Lower leg skin (tissue), 4 donors: ENCODE data around the gene GRM7. TPM values are rescaled to one million over a fixed set of nuclear protein-coding genes. Genes with fewer than 3 reads are reported as not detected.

Experiments used
- DNase-seq, 2 donors: peaks; one replicate each; pipeline ENCODE4 v3.0.0-alpha.2; 2019; ENCODE audit warnings: low spot score in 2 of 2
- H3K4me3 ChIP-seq: fragments of 200-600 bp; sonication (generic); 2 replicates; pipeline ENCODE4 v1.5.1; 2017; ENCODE audit warnings: mild to moderate bottlenecking, low read depth; ENCODE audit not compliant: poor library complexity, severe bottlenecking
- POLR2A ChIP-seq, 2 donors: fragments of 450-650 bp; IDR thresholded peaks; one replicate each; pipeline ENCODE4 v1.6.1; 2016 to 2017; ENCODE audit warnings: antibody characterized with exemption in 2 of 2, mild to moderate bottlenecking in 1 of 2, moderate library complexity in 1 of 2
- WGBS, 2 donors: methylation state at CpG; one replicate each; pipeline ENCODE4 v1.1.5; 2018; 5-methylcytosine and 5-hydroxymethylcytosine counted together
- intact Hi-C: fragments of 100-400 bp; cut with DNase I; formaldehyde crosslinking; loops from one replicate; pipeline ENCODE4 v1.15.0; 2023; ENCODE audit warnings: low total_unique reads
- total RNA-seq, 4 donors: library from RNA; depleted of rRNA; stranded (reverse); fragments of >200 nt; gene quantifications; one replicate each; pipeline ENCODE4 v1.1.0, GENCODE V29; 2016
- TF ChIP-seq, protein P1 (sequence below), 3 donors: fragments of 450-650 bp; IDR thresholded peaks; one replicate each; pipeline ENCODE4 v1.5.1; 2016; ENCODE audit warnings: antibody characterized with exemption in 3 of 3, mild to moderate bottlenecking in 3 of 3, moderate library complexity in 2 of 3

Gene GRM7
- total RNA-seq, 4 donors from 2014 or later: 0.32 TPM; not detected in 3

GRCh38 chr3:7265736-7266135 is 404.8 kb downstream of the GRM7 start:
- H3K4me3 ChIP-seq: no peak overlapping the region
- intact Hi-C loops: no loop called here
- no peak for TF ChIP-seq POLR2A (IDR thresholded peaks at IDR 0.05)
- TF ChIP-seq, protein P1, sequence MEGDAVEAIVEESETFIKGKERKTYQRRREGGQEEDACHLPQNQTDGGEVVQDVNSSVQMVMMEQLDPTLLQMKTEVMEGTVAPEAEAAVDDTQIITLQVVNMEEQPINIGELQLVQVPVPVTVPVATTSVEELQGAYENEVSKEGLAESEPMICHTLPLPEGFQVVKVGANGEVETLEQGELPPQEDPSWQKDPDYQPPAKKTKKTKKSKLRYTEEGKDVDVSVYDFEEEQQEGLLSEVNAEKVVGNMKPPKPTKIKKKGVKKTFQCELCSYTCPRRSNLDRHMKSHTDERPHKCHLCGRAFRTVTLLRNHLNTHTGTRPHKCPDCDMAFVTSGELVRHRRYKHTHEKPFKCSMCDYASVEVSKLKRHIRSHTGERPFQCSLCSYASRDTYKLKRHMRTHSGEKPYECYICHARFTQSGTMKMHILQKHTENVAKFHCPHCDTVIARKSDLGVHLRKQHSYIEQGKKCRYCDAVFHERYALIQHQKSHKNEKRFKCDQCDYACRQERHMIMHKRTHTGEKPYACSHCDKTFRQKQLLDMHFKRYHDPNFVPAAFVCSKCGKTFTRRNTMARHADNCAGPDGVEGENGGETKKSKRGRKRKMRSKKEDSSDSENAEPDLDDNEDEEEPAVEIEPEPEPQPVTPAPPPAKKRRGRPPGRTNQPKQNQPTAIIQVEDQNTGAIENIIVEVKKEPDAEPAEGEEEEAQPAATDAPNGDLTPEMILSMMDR (IDR thresholded peaks at IDR 0.05): no peak
- DNase-seq: no peak
- WGBS, 2 donors: 56 to 67% methylated on average over 4 of the region's 4 CpGs

DNA sequence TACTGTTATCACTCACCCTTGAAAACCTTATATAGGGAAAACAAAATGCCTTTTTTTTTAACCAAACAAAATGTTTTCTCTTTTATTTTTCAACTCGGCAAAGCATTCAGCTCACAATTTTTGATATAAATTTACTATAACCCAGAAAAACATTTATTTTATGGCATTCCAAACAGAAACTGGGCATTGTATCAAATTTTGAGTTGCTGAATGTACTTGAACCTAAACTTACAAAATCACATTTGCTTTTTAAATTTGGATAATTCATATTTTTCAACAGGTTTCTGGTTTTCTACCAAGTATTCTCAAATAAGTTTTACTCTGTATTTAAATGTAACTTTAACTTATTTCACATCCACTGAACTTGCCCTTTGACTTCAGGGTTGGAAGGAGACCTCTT is 405.6 kb downstream of the GRM7 start:
- WGBS, 2 donors: 85 to 86% methylated on average over 1 of the region's 1 CpG
- intact Hi-C loops: no loop called here
- DNase-seq: no peak
- H3K4me3 ChIP-seq: no peak overlapping the region
- TF ChIP-seq POLR2A (IDR thresholded peaks at IDR 0.05): no peak
- TF ChIP-seq, protein P1 (IDR thresholded peaks at IDR 0.05): no peak

GRCh38 chr3:7270731-7271130 is 409.8 kb downstream of the GRM7 start:
- TF ChIP-seq, protein P1 (IDR thresholded peaks at IDR 0.05): no peak
- TF ChIP-seq POLR2A (IDR thresholded peaks at IDR 0.05): no peak
- intact Hi-C loops: no loop called here
- no peak overlapping the region for H3K4me3 ChIP-seq
- WGBS, 2 donors: 77 to 82% methylated on average over 5 of the region's 5 CpGs
- DNase-seq: no peak

DNA sequence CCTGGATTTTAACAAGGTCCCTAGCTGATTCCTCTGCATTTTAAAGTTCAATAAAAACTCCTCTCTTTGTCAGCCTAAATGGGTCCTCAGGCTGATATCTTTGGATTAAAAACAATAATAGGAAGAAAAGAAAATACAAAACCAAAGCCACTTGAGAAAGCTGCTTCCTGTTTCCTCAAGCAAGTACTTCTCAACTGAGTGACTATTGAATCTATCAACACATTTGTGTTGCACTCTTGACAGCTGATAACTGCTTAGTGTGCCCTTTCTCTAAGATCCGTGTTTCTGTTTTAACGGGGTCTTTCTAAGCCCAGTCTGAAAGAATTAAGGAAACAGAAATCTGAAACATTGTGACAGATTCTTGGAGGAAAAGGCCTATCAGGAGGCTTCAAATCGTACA is 410.7 kb downstream of the GRM7 start:
- TF ChIP-seq, protein P1 (IDR thresholded peaks at IDR 0.05): no peak
- no peak for TF ChIP-seq POLR2A (IDR thresholded peaks at IDR 0.05)
- no peak for DNase-seq
- WGBS, 2 donors: 74 to 75% methylated on average over 3 of the region's 3 CpGs
- intact Hi-C loops: no loop called here
- H3K4me3 ChIP-seq: no peak overlapping the region

- intact Hi-C loops: no loop called here
- 78 to 85% methylated on average over 1 of the region's 1 CpG for WGBS, 2 donors
- DNase-seq: no peak
- TF ChIP-seq POLR2A (IDR thresholded peaks at IDR 0.05): no peak
- TF ChIP-seq, protein P1 (IDR thresholded peaks at IDR 0.05): no peak
- H3K4me3 ChIP-seq: no peak overlapping the region
Measured at GRCh38 chr3:7272203-7272602, 411.3 kb downstream of the GRM7 start.

- H3K4me3 ChIP-seq: no peak overlapping the region
- TF ChIP-seq POLR2A (IDR thresholded peaks at IDR 0.05): no peak
- TF ChIP-seq, protein P1 (IDR thresholded peaks at IDR 0.05): no peak
- intact Hi-C loops: no loop called here
- no peak for DNase-seq
- WGBS, 2 donors: 52 to 67% methylated on average over 2 of the region's 2 CpGs
Measured at GRCh38 chr3:7275396-7275795, 414.5 kb downstream of the GRM7 start.
